ENCODE data around the gene EMILIN1. TPM values are rescaled to one million over a fixed set of nuclear protein-coding genes. Genes with fewer than 3 reads are reported as not detected.

Gene EMILIN1
- total RNA-seq, 1 donor from 2014 or later, result 56.3 TPM

- Histone ChIP-seq H3K27ac (no peak overlapping the region), H3K4me3 (no peak overlapping the region), H3K4me1 (peaks cover 21% of the 10 kb centered on the region), H3K27me3 (ENCODE audit: low read depth) (no peaks in the 10 kb centered on the region), H3K9me3 (no peaks in the 10 kb centered on the region), H3K36me3 (no peaks in the 10 kb centered on the region)
- DNase-seq (no peak), ATAC-seq (no peak)
- intact Hi-C loops (cut with DNase I), result no loop called here
- no peak for TF ChIP-seq CTCF (IDR thresholded peaks at IDR 0.05)
Observed at GRCh38 chr2:27091746-27092695, 13.6 kb downstream of the EMILIN1 start.

GRCh38 chr2:27092696-27093429 is 14.4 kb downstream of the EMILIN1 start:
- no peak for TF ChIP-seq CTCF (IDR thresholded peaks at IDR 0.05)

GRCh38 chr2:27093430-27094352 is 15.3 kb downstream of the EMILIN1 start:
- intact Hi-C loops (cut with DNase I), result no loop called here
- Histone ChIP-seq H3K4me1 (peaks cover 16% of the 10 kb centered on the region), H3K27me3 (ENCODE audit: low read depth) (no peaks in the 10 kb centered on the region), H3K36me3 (no peaks in the 10 kb centered on the region), H3K4me3 (no peak overlapping the region), H3K27ac (no peak overlapping the region), H3K9me3 (no peaks in the 10 kb centered on the region)
- TF ChIP-seq CTCF (IDR thresholded peaks at IDR 0.05), result no peak
- no peak for DNase-seq
- ATAC-seq, result no peak

More at GRCh38 chr2:27092696-27093429, 14.4 kb downstream of the EMILIN1 start:
- DNase-seq (no peak), ATAC-seq (no peak)
- no peak overlapping the region for H3K4me3 ChIP-seq
- no peaks in the 10 kb centered on the region for H3K27me3 ChIP-seq (ENCODE audit: low read depth)
- no peaks in the 10 kb centered on the region for H3K9me3 ChIP-seq
- H3K36me3 ChIP-seq, result no peaks in the 10 kb centered on the region
- H3K4me1 ChIP-seq, result peaks cover 16% of the 10 kb centered on the region
- intact Hi-C loops (cut with DNase I), result no loop called here
- H3K27ac ChIP-seq, result no peak overlapping the region

- Histone ChIP-seq H3K27me3 (ENCODE audit: low read depth) (no peaks in the 10 kb centered on the region), H3K4me1 (peaks cover 16% of the 10 kb centered on the region), H3K9me3 (no peaks in the 10 kb centered on the region), H3K4me3 (no peak overlapping the region), H3K36me3 (no peaks in the 10 kb centered on the region), H3K27ac (no peak overlapping the region)
- no peak for DNase-seq
- no peak for TF ChIP-seq CTCF (IDR thresholded peaks at IDR 0.05)
- ATAC-seq, result no peak
- intact Hi-C loops (cut with DNase I), result no loop called here
Observed at GRCh38 chr2:27094353-27094984, 16.1 kb downstream of the EMILIN1 start.

GRCh38 chr2:27095427-27095744 is 17.0 kb downstream of the EMILIN1 start:
- H3K36me3 ChIP-seq, result no peaks in the 10 kb centered on the region
- no peak for ATAC-seq
- H3K4me1 ChIP-seq, result peaks cover 16% of the 10 kb centered on the region
- H3K27ac ChIP-seq, result no peak overlapping the region
- H3K9me3 ChIP-seq, result no peaks in the 10 kb centered on the region
- no peaks in the 10 kb centered on the region for H3K27me3 ChIP-seq (ENCODE audit: low read depth)
- TF ChIP-seq CTCF (IDR thresholded peaks at IDR 0.05), result no peak
- H3K4me3 ChIP-seq, result no peak overlapping the region
- intact Hi-C loops (cut with DNase I), result no loop called here
- no peak for DNase-seq
